ENCODE results near the gene SPIRE1. TPM values are rescaled to one million over a fixed set of nuclear protein-coding genes. Genes with fewer than 3 reads are reported as not detected.

The SPIRE1 gene
- total RNA-seq, 1 experiment from 2014 or later = 16.6 TPM

DNA sequence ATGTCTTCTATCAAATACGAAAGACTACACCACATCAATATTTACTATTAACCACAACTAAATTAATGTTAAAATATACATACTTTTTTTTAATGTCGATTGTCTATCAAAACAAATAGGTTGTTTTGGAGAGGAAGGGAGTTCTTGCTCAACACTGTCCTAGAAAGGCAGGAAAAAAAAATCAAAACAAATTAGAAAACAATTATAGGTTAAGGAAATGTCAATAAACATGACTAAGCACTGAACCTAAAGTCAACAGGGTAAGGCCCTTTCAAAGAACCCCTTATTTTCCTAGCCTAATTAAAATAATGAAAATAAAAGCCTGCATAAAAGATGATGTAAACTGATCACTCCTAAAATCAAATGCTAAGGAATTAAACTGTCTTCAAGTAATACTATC, 41.8 kb upstream of the SPIRE1 start:
- no peak overlapping the region for H3K4me2 ChIP-seq (ENCODE audit: insufficient read depth, insufficient read length, low read length)
- H2BK5ac ChIP-seq (ENCODE audit: insufficient read length, low read length) = no peak overlapping the region
- WGBS (ENCODE audit: extremely low coverage, insufficient read length, low lambda C conversion rate) = no CpG with 5 or more reads among the region's 2 CpGs
- H2AK5ac ChIP-seq (ENCODE audit: insufficient read length, low read length) = no peak overlapping the region
- no peak overlapping the region for H3K9ac ChIP-seq (ENCODE audit: extremely low read depth, insufficient read length, low read length)
- no peak overlapping the region for H2BK20ac ChIP-seq (ENCODE audit: low read depth, low read length, poor library complexity, severe bottlenecking)
- no peak overlapping the region for H4K8ac ChIP-seq (replicated peaks; ENCODE audit: insufficient read length, low read depth, low read length)
- H3T11ph ChIP-seq (ENCODE audit: low read length) = no peak overlapping the region
- DNase-seq = no peak
- H3K36me3 Mint-ChIP-seq (ENCODE audit: insufficient read depth in 1 of 3, low read depth in 3 of 3) = peaks cover 12 to 37% (median 32%) of the 10 kb centered on the region in 3 experiments; a peak in 6 of 7 replicates
- no peaks in the 10 kb centered on the region for H4K20me1 ChIP-seq (ENCODE audit: control insufficient read depth, insufficient read depth, insufficient read length)
- H3K79me2 ChIP-seq (ENCODE audit: insufficient read depth, low read length) = peaks cover 22% of the 10 kb centered on the region; the same call in 1 of the 2 replicates
- H3K27ac ChIP-seq (ENCODE audit: insufficient read length, low read depth, low read length) = no peak overlapping the region
- no peak overlapping the region for H2BK120ac ChIP-seq (ENCODE audit: low read depth, low read length, poor library complexity, severe bottlenecking)
- no peak overlapping the region for H4K91ac ChIP-seq (ENCODE audit: insufficient read length, low read depth, low read length)
- no peak overlapping the region for H3K4me3 Mint-ChIP-seq
- H3K56ac ChIP-seq (ENCODE audit: insufficient read length, low read depth, low read length) = no peak overlapping the region
- H3K27me3 ChIP-seq (ENCODE audit: insufficient read depth, low read length) = no peaks in the 10 kb centered on the region
- peaks cover 21 to 26% of the 10 kb centered on the region in 2 experiments for H3K4me1 Mint-ChIP-seq
- no peak overlapping the region for H3K18ac ChIP-seq (ENCODE audit: insufficient read length, low read depth, low read length)
- H2AFZ ChIP-seq (ENCODE audit: low read length) = no peak overlapping the region
- no peaks in the 10 kb centered on the region for H3K79me1 ChIP-seq (ENCODE audit: insufficient read depth, low read depth, low read length, poor library complexity, severe bottlenecking)
- H4K5ac ChIP-seq (ENCODE audit: insufficient read length, low read depth, low read length) = no peak overlapping the region
- H3K23me2 ChIP-seq (ENCODE audit: insufficient read length, low read depth, low read length, poor library complexity, severe bottlenecking) = peaks cover 7% of the 10 kb centered on the region
- H2BK15ac ChIP-seq (ENCODE audit: low read depth, low read length) = no peak overlapping the region
- no peak overlapping the region for H2BK12ac ChIP-seq (ENCODE audit: insufficient read length, low read depth, low read length)
- no peak overlapping the region for H3K14ac ChIP-seq (ENCODE audit: insufficient read depth, low read length)
- H3K27me3 Mint-ChIP-seq (ENCODE audit: low read depth) = no peaks in the 10 kb centered on the region
- H3K4ac ChIP-seq (ENCODE audit: low read depth, low read length) = no peak overlapping the region
- H3K9me3 ChIP-seq (ENCODE audit: control insufficient read depth, low read depth, low read length) = no peaks in the 10 kb centered on the region
- no peak overlapping the region for H3K27ac Mint-ChIP-seq
- H3K4me1 ChIP-seq (ENCODE audit: insufficient read depth, low read length) = no peaks in the 10 kb centered on the region; the same call in 1 of the 2 replicates
- TF ChIP-seq, protein P1, sequence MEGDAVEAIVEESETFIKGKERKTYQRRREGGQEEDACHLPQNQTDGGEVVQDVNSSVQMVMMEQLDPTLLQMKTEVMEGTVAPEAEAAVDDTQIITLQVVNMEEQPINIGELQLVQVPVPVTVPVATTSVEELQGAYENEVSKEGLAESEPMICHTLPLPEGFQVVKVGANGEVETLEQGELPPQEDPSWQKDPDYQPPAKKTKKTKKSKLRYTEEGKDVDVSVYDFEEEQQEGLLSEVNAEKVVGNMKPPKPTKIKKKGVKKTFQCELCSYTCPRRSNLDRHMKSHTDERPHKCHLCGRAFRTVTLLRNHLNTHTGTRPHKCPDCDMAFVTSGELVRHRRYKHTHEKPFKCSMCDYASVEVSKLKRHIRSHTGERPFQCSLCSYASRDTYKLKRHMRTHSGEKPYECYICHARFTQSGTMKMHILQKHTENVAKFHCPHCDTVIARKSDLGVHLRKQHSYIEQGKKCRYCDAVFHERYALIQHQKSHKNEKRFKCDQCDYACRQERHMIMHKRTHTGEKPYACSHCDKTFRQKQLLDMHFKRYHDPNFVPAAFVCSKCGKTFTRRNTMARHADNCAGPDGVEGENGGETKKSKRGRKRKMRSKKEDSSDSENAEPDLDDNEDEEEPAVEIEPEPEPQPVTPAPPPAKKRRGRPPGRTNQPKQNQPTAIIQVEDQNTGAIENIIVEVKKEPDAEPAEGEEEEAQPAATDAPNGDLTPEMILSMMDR (conservative IDR thresholded peaks at IDR 0.05) = no peak
- no peak overlapping the region for H3K23ac ChIP-seq (ENCODE audit: insufficient read length, low read depth, low read length)
- H3K9me3 Mint-ChIP-seq = peaks cover 3 to 4% of the 10 kb centered on the region in 2 experiments; a peak in 2 of 5 replicates

Data from H9 (cell line).